Right lobe of liver (tissue), 4 donors: ENCODE results near the gene NEDD9.

Experiments
- POLR2A ChIP-seq: fragments of 450-650 bp; IDR thresholded peaks from one replicate; pipeline ENCODE4 v1.6.1; 2017; ENCODE audit warnings: antibody characterized with exemption, mild to moderate bottlenecking
- TF ChIP-seq, protein P1 (sequence below), 4 donors: fragments of 200-600 bp in 3 of 4; fragments of 450-650 bp in 1 of 4; IDR thresholded peaks; one replicate each; pipeline versions ENCODE4 v1.5.1 to v1.8.0; 2016 to 2022; ENCODE audit warnings: antibody characterized with exemption in 4 of 4, mild to moderate bottlenecking in 2 of 4
- donor health status: DM: no; HTN: no; CAD: no.
- donor health status: DM: no; HTN: no; CAD: no.
- donor health status: DM: no; HTN: yes; CAD: no.

DNA sequence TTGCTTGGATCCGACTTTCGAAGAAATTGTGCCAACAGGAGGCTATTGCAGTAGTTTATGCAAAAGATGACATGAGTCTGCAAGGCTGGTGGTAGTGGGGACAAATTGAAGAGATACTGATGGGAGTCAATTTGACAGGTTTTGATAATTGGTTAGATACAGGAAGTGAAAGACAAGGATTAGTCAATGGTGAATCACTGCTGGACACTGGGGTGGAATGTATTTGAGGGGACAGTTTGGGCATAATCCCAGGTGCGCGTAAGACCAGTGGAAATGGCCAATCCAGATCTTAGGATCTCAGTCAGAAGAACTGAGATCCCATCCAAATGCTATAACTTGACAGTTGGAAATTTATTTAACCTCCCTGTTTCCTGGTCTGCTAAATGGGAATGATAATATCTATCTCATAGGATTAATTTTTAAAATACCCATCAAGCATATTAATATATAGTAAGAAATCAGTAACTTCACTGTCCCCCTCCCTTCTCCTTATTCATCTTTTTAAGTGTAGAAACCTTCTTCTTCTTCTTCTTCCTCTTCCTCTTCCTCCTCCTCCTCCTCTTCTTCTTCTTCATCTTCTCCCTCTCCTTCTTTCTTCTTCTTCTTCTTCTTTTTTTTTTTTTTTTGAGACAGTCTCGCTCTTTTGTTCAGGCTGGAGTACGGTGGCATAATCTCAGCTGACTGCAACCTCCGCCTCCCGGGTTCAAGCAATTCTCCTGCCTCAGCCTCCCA lies 90.0 kb downstream of the NEDD9 start:
- TF ChIP-seq, protein P1, sequence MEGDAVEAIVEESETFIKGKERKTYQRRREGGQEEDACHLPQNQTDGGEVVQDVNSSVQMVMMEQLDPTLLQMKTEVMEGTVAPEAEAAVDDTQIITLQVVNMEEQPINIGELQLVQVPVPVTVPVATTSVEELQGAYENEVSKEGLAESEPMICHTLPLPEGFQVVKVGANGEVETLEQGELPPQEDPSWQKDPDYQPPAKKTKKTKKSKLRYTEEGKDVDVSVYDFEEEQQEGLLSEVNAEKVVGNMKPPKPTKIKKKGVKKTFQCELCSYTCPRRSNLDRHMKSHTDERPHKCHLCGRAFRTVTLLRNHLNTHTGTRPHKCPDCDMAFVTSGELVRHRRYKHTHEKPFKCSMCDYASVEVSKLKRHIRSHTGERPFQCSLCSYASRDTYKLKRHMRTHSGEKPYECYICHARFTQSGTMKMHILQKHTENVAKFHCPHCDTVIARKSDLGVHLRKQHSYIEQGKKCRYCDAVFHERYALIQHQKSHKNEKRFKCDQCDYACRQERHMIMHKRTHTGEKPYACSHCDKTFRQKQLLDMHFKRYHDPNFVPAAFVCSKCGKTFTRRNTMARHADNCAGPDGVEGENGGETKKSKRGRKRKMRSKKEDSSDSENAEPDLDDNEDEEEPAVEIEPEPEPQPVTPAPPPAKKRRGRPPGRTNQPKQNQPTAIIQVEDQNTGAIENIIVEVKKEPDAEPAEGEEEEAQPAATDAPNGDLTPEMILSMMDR (IDR thresholded peaks at IDR 0.05), result no peak
- no peak for TF ChIP-seq POLR2A
